Suppressor macrophage (primary cell): ENCODE results near the gene MEGF8.

ENCODE experiments used
- DNase-seq, 4 experiments: peaks; one replicate each; pipeline ENCODE4 v3.0.0-alpha.2; 2020 to 2022

Gene MEGF8

GRCh38 chr19:42360787-42361544 is 35.5 kb downstream of the MEGF8 start:
- no peak for DNase-seq

- no peak for DNase-seq
Measured at GRCh38 chr19:42361545-42361910, 36.1 kb downstream of the MEGF8 start.

- no peak for DNase-seq
Measured at GRCh38 chr19:42362342-42362741, 36.9 kb downstream of the MEGF8 start.

DNA sequence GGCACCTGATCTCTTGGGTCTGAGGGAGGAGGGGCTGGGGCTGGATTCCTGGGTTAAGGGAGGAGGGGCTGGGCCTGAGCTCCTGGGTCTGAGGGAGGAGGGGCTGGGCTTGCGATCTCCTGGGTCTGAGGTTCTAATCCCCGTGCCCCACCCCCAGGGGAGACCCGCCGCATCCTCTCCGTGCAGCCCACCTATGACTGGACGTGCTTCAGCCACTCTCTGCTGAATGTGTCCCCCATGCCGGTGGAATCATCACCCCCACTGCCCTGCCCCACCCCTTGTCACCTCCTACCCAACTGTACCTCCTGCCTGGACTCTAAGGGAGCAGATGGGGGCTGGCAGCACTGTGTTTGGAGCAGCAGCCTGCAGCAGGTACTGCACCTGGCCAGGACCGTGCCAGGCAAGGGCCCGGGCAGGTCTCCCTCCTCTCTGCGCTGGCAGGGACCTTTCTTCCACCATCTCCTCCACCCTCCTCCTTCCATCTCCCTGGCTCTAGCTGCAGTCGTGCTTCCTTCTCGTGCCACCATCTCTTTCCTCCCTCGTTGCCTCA is 37.5 kb downstream of the MEGF8 start:
- no peak for DNase-seq

DNA sequence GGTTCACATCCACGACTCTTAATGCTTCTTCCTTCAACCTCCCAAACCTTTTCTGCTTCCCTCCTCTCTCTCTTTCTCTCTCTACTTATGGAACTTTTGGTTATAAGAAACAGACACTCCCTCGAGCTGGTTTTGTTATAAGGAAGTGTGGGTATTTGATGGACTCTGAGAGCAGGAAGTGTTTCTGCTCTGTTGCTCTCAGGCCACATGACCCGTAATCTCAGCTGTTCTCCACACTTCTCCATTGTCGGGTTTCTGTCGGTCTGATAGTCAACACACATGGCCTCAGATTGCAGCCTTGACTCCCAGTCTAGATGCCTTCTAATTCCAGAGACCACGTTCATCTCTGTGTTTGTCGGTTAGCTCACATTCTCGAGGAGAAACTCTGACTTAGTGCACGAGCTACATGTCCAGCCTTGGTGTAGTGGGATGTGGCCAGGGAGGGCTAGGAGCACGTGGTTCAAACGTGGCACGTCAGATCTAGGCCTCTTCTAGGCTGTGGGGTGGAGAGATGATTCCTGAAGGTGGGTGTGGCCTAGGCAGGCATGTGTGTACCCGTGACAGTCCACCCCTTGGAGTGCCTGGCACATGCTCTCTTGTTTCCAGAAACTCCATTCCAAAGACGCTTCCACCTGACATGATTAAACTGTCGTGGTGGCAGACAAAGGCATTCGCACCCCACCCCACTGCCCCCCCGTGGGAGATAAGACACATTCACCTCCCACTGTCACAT is 38.3 kb downstream of the MEGF8 start:
- DNase-seq = peak; percentile 46 to 79 (median 67)

DNA sequence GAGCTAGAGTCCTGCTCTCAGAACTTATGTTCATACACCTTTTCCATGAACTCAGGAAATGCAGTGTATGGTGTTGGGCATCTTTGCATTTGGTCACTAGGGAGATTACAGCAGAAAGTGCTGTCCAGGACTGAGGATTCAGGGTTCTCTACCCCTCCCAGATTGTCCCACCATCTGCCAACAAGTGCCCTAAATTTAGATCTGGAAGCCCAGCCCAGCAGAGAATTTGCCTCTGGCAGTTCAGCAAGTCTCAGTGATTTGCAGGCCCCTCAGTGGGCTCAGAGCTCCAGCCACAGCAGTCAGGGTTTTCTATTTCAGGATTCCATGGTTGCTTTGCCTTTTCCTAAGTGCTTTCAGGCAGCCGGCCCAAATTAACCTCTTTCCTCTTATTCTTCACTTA is 41.2 kb downstream of the MEGF8 start:
- no peak for DNase-seq

DNA sequence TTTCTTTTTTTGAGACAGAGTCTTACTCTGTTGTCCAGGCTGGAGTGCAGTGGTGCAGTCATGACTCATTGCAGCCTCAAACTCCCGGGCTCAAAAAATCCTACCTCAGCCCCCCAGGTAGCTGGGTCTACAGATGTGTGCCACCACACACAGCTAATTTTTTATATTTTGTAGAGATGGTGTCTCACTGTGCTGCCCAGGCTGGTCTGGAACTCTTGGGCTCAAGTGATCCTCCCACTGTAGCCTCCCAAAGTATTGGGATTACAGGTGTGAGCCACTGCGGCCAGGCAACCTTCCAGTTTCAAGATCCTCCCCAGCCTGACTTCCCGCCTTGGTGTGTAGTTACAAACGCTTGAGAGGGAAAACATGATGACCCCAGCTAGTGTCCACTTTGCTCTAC is 42.5 kb downstream of the MEGF8 start:
- no peak for DNase-seq

DNA sequence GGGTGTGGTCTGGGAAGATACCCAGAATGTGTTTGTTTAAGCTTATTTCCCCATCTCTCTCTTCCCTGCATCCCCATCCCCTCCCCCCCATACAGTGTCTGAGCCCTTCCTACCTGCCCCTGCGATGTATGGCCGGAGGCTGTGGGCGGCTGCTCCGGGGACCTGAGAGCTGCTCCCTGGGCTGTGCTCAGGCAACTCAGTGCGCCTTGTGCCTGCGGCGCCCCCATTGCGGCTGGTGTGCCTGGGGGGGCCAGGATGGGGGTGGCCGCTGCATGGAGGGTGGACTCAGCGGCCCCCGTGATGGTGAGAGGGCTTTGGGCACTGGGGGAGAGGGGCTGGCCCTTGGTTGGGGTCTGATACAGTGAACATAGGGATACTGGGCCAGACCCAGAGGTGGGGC is 42.9 kb downstream of the MEGF8 start:
- no peak for DNase-seq

DNA sequence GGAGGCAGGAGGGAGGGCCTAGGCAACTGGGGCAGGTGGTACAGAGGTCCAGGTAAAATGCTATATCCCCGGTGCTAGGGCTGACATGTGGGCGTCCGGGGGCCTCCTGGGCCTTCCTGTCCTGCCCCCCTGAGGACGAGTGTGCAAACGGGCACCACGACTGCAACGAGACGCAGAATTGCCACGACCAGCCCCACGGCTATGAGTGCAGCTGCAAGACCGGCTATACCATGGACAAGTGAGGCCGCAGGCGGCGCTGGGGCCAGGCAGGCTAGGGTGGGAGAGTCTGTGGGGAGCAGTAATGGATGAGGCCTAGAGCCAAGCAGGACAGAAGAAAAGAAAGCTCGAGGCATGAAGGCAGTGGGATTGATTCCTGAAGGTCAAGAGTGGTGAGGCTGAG is 43.3 kb downstream of the MEGF8 start:
- no peak for DNase-seq

- DNase-seq = no peak
Measured at GRCh38 chr19:42369433-42370067, 44.1 kb downstream of the MEGF8 start.

GRCh38 chr19:42370068-42370520 is 44.7 kb downstream of the MEGF8 start:
- peak in 1 of 4 experiments; percentile 4 for DNase-seq

DNA sequence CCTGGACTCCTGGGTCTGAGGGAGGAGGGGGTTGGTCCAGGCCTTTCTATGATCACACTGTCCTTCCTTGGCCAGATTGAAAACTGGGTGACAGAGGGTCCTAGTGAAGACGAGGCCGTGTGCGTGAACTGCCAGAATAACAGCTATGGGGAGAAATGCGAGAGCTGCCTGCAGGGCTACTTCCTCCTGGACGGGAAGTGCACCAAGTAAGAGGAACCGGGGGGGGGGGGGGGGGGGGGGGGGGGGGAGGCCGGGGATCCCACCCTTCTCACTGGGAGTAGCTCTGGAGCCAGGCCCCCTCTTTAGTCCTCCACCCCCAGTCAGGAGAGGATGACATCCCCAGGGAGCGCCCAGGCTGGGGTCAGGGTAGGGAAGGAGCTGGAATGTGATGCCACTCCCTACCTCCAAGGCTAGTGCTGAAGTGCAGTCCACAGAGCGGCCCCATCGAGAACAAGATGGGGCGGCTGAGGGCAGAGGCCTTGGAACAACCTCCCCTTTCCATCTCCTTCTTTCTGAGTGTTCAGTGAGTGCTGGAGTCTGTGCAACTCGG is 45.3 kb downstream of the MEGF8 start:
- peak; percentile 10 to 53 (median 28) for DNase-seq

DNA sequence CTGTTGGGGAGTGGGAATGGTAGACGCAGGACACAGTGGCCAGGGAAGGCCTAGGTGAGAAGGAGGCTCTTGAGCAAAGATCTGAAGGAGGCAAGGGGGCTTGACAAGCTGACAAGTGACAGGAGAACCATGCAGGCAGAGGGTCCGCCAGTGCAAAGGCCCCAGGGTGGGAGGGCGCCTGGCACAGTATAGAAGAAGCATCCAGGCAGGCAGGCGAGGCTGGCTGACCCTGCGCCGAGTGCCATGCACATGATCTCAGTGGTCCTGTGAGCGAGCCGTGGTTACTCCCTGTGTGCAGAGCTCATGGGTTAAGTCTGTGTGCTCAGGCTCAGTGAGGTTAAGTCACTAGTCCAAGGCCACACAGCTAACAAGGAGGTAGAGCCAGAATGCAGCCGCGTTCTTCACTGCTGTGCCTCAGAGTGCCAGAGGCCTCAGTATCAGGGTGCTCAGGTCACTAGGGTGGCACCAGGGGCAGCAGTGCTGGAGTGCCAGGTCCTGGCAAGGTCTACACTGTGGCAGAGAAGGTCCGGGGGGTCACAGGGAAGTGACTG is 49.5 kb downstream of the MEGF8 start:
- DNase-seq = no peak

GRCh38 chr19:42375415-42376176 is 50.2 kb downstream of the MEGF8 start:
- no peak for DNase-seq

- DNase-seq = no peak
Measured at GRCh38 chr19:42376177-42376555, 50.7 kb downstream of the MEGF8 start.

- DNase-seq = no peak
Measured at GRCh38 chr19:42378225-42379215, 53.1 kb downstream of the MEGF8 start.

GRCh38 chr19:42380155-42380554 is 54.7 kb downstream of the MEGF8 start:
- DNase-seq = no peak

DNA sequence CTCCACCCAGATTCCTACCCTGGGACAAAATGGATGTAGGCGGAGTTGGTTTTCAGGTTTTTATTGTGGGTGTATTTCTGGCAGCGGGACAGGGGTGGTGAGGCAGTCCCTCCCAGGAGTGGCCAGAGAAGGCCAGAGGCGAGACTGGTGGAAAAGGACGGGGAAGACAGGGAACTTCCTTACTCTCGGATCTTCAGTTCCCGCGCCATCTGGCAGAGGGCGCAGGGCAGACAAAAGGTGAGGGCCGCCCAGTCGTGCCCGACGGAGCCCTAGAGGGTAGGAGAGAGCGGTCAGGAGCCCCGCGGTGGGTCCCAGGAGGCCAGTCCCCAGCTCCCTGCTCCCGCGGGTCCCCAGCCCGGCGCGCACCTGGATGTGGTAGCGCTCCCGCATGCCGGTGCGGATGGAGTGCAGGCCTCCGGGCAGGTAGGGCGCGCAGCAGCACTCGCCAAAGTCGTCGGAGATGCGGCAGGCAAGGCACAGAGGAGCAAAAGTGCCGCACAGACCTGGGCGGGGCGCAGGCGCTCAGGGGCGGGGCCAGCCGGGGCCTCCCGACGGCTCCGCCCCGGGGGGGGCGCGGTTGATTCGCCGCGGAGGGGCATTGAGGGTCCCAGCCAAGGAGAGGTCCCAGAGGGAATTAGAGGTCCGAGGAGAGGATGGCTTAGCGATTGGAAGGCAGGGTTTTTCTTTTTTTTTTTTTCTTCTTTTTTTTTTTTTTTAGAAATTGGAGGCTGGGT is 61.7 kb downstream of the MEGF8 start:
- DNase-seq = peak; percentile 70 to 84 (median 75)

DNA sequence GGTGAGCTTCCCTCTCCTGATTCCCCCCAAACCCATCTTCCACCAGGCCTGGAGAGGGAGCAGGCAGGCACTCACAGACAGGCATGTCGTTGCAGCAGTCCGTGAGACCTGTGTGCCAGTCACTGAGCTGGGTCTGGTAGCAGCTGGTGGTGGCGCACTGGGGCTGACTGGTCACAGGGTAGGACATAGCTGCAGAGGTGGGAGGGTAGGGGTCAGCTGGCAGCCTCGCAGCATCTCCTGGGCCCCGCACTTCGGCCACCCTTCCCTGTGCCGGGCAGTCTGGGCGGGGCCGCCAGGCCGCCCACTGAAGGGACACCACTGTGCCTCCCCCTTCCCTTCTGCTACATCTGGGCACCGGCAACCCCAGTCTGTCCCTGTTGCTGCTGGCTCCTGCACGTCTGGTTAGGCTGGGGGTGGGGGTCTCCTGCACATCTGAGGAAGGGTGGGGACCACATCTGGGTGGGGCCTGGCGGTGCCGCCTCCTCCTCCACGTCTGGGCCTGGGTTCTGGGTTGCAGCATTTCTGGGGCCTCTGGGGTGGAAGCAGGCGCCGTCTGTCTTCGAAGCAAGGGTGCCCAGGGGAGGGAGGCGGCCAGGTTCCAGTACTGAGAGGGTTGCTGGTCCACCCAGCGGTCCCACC is 63.5 kb downstream of the MEGF8 start:
- no peak for DNase-seq
